KOPT-K1 (cell line): ENCODE data around the gene ASPRV1.
A peak's percentile ranks its signal among the peaks of the same experiment; 100 is the strongest.

Source experiments
- H3K27ac ChIP-seq: fragments of 200-600 bp; sonication (generic); 2 replicates; pipeline ENCODE4 v1.5.1; 2016; ENCODE audit warnings: antibody characterized with exemption, mild to moderate bottlenecking, low read depth, low read length; ENCODE audit not compliant: poor library complexity, severe bottlenecking
- H3K36me3 ChIP-seq: fragments of 200-600 bp; sonication (generic); 2 replicates; pipeline ENCODE4 v1.5.1; 2017; ENCODE audit warnings: antibody characterized with exemption, mild to moderate bottlenecking, low read length, moderate library complexity; ENCODE audit not compliant: insufficient read depth
- H3K9me3 ChIP-seq: fragments of 200-600 bp; sonication (generic); 2 replicates; pipeline ENCODE4 v1.5.1; 2017; ENCODE audit warnings: antibody characterized with exemption, low read length, mild to moderate bottlenecking; ENCODE audit not compliant: insufficient read depth, poor library complexity, severe bottlenecking

Gene ASPRV1

GRCh38 chr2:69918401-69918800 lies 43.0 kb downstream of the ASPRV1 start:
- Histone ChIP-seq H3K27ac (no peak overlapping the region), H3K9me3 (no peaks in the 10 kb centered on the region), H3K36me3 (peaks cover 7% of the 10 kb centered on the region)

GRCh38 chr2:69917852-69918251 lies 43.6 kb downstream of the ASPRV1 start:
- H3K9me3 ChIP-seq, result no peaks in the 10 kb centered on the region
- H3K27ac ChIP-seq, result no peak overlapping the region
- H3K36me3 ChIP-seq, result peaks cover 7% of the 10 kb centered on the region

GRCh38 chr2:69916106-69916505 lies 45.3 kb downstream of the ASPRV1 start:
- Histone ChIP-seq H3K9me3 (no peaks in the 10 kb centered on the region), H3K27ac (no peak overlapping the region), H3K36me3 (0 out of 2 replicates have a peak, but pooled peaks cover 4% of the 10 kb centered on the region)

GRCh38 chr2:69914950-69915945 lies 46.2 kb downstream of the ASPRV1 start, which contains the start of gene MXD1:
TSS of gene MXD1 (plus strand) at chr2:69915109. CDS start at chr2:69915331, 222 bp downstream.
- Histone ChIP-seq H3K27ac (peak within 1 kb of the TSS; percentile 67), H3K36me3 (peaks cover 12% of the 10 kb centered on the region), H3K9me3 (no peaks in the 10 kb centered on the region)

DNA sequence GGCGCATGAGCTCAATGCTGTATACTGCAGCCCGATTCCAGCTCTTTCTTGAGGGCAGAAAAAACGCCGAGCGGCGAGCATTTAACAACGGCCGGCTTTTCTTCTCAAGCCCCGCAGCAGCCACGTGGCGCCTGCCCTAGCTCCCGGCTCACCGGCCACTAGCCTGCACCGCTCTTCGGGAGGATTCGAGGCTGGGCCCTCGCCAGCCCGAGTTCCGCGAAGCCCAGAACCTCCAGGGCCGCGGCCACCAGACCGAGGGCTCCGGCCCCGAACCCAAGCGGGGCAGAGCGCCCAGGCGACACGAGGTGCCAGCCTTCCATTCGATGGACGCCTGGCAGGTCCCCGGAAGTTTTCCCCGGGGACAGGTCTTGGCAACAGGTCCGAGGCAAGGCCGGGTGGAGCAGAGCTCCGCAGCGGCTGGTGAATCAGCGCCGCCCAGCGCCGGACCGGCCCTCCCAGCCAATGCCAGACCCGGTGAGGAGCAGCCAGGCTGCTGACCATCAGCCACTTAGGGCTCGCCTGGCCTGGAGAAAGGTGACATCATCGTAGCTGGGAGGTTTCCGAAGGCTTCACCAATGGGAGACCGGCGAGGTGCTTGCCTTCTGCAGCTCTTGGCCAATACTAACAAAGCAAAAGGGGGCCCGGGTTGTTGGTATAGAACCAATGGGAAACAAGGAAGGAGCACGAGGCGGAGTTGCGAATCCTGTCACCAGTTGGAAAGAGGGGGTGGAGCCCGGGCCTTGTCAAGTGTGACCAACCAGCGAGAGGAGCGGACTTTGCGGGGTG lies 47.1 kb downstream of the ASPRV1 start:
- Histone ChIP-seq H3K9me3 (no peaks in the 10 kb centered on the region), H3K36me3 (peaks cover 21% of the 10 kb centered on the region), H3K27ac (peak overlapping the region; percentile 67)

DNA sequence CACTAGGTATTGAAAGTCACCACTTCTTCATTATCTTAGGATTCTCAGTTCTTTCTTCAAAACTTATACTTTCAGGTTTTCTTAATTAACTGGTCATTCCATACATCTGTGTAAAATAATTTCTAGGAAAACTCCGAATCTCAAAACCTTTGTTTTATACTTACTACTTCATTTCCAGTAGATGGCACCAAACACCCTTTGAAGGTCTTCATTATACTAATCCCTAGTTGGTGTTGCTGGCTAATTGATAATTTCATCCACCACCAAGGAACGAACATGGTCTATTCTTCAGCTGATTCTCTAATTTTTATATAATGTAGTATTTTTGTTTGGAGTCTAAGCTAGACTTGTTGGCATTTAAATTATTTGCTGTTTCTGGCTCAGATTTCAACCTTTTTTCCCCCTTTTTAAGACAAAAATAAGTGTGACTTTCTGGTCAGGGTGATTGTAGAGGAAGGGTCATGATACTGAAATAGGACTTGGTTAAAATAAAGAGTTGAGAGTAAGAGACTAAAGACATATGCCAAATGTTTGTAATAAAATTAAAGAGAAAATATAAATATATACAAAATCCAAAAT lies 49.4 kb downstream of the ASPRV1 start:
- H3K9me3 ChIP-seq, result no peaks in the 10 kb centered on the region
- no peak overlapping the region for H3K27ac ChIP-seq

More for the DNA sequence above, 49.4 kb downstream of the ASPRV1 start:
- peaks cover 44% of the 10 kb centered on the region for H3K36me3 ChIP-seq
